ENCODE data around the gene IFNL3. TPM values are rescaled to one million over a fixed set of nuclear protein-coding genes. Genes with fewer than 3 reads are reported as not detected.
"Not testable (repeated sequence)": the region's sequence is repeated elsewhere in the genome, so short reads cannot be mapped to it uniquely, and the experiment has no call there.

IFNL3 gene
- total RNA-seq = not detected in 2 replicates

DNA sequence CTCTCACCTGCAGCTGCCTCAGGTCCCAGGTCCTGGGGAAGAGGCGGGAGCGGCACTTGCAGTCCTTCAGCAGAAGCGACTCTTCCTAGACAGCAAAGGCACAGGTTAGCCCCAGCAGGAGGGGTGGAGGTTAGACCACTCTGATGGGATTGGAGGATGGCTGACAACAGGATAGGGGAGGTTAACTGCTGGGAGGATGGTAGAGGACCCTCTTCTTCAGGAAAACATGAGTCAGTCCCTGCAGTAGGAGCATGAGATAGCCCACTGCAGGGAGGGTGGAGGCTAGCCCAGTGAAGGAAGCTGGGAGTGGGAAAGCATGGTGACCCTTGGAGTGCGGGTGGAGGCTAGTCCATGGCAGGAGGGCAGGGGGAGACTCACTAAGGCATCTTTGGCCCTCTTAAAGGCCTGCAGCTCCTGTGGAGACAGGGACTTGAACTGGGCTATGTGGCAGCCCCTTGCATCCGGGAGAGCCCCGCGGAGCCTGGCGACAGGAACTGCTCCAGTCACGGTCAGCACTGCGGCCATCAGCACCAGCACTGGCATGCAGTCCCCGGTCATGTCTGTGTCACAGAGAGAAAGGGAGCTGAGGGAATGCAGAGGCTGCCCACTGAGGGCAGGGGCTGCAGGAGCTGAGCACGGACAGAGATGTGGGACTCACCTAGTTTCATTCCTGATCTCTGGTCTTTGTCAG is at the start of gene IFNL3:
Gene IFNL3, minus strand, starts transcription at position 597 of the 691 bp plus-strand sequence. Its CDS starts 39 bp downstream, at position 558.
- DNase-seq (ENCODE audit: low read depth in 2 of 2) = not testable (repeated sequence)

DNA sequence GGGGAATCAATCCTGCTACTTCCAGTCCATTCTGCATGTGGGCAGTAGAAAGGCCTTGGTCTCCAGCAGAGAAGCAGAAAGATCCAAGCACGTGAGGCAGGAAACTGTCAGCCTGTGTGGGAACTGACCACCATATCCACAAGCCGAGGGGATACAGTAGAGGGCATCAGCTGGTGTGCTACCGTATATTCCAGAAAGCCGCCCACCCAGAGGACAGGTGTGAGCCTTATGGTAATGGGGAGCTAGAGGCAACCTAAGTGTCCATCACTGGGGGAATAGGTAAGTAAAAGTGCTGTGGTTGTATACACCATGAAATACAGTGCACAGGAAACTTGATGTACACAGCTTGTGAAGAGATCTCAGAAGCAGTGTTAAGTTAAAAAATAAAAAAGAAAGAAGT is 48.6 kb upstream of the IFNL3 start:
- DNase-seq (ENCODE audit: low read depth in 2 of 2) = no peak

DNA sequence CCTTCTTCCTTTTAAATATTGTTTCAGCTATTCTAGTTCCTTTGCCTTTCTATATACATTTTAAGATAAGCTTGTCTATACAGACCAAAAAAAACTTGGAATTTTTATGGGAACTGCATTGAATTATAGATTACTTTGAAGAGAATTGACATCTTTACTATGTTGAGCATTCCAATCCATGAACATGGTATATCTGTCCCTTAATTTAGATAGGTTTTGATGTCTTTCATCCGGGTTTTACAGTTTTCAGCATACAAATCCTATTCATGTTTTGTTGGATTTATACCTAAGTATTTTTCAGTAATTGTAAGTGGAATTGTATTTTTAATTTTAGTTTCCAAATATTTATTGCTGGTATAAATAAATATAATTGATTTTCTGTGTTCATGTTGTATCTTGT is 39.2 kb upstream of the IFNL3 start:
- no peak for DNase-seq (ENCODE audit: low read depth in 2 of 2)

DNA sequence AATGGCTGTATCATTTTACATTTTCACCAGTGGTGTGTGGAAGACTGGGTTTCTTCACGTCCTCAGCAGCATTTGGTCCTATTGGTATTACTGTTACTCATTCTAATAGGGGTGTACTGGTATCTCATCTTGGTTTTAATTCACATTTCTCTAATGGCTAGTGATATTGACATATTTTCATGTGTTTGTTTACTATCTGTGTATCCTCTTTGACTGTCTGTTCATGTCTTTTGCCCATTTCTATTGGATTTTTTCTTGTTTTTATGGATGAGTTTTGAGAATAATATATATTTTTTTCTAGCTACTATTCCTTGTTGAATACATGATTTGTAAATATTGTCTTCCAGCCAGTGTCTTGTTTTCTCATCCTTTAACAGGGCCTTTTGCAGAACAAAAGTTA is 37.2 kb upstream of the IFNL3 start:
- no peak for DNase-seq (ENCODE audit: low read depth in 2 of 2)

DNA sequence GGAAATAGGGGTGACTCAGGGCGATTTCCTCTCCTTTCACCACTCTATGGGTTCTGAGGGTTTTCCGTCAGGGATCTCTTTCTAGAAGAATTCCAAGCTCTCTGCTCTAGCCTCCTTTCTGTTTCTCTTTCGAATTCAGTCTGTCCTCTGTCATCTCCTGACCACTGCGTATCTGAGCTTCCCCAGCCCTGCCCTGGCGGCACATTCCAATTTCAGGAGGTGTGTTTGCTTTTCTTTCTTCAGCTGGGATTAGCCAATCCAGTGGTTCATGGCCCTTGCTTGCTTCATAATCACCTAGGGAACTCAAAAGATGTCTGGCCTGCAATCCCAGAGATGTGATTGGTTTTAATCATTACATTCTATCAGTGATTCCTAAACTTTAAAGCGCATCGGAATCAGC is 32.8 kb upstream of the IFNL3 start:
- DNase-seq (ENCODE audit: low read depth in 2 of 2) = no peak

DNA sequence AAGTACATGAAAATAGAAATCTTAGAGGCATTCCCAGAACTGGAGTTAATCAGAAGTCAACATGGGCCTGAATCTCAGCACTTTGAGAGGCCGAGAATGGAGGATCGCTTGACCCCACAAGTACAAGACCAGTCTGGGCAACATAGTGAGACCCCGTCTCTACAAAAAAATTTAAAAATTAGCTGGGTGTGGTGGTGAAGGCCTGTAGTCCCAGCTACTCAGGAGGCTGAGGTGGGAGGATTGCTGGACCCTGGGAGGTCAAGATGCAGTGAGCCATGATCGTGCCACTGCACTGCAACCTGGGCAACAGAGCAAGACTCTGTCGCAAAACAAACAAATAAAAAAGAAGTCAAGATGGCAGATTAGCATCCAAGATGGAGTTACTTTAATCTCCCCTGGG is 31.9 kb upstream of the IFNL3 start:
- DNase-seq (ENCODE audit: low read depth in 2 of 2) = no peak

DNA sequence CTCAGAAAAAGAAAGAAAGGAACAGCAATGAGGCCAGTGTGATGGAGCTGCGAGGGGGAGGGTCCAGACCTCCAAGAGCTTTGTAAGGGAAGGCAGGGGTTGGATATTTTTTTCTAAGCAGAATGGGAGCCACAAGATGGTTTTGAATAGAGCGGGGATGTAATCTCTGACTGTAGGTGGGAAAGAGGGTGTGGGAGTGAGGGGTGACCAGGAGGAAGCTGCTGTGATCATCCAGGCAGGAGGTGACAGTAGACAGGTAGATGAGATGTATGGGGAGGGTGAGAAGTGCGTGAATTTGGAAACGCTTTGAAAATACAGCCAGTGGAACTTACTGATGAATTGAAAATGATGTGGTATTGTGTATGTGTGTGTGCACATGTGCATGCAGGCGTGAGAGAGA is 30.8 kb upstream of the IFNL3 start:
- no peak for DNase-seq (ENCODE audit: low read depth in 2 of 2)

DNA sequence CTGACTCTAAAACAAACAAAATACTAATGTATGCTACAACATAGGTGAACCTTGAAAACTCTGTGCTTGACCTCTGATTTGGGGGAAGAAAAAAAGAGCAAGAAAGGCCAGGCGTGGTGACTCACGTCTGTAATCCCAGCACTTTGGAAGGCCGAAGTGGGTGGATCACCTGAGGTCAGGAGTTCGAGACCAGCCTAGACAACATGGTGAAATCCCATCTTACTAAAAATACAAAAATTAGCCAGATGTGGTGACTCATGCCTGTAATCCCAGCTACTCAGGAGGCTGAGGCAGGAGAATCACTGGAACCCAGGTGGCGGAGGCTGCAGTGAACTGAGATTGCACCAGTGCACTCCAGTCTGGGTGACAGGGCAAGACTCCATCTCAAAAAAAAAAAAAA is 29.1 kb upstream of the IFNL3 start:
- not testable (repeated sequence) for DNase-seq (ENCODE audit: low read depth in 2 of 2)

DNA sequence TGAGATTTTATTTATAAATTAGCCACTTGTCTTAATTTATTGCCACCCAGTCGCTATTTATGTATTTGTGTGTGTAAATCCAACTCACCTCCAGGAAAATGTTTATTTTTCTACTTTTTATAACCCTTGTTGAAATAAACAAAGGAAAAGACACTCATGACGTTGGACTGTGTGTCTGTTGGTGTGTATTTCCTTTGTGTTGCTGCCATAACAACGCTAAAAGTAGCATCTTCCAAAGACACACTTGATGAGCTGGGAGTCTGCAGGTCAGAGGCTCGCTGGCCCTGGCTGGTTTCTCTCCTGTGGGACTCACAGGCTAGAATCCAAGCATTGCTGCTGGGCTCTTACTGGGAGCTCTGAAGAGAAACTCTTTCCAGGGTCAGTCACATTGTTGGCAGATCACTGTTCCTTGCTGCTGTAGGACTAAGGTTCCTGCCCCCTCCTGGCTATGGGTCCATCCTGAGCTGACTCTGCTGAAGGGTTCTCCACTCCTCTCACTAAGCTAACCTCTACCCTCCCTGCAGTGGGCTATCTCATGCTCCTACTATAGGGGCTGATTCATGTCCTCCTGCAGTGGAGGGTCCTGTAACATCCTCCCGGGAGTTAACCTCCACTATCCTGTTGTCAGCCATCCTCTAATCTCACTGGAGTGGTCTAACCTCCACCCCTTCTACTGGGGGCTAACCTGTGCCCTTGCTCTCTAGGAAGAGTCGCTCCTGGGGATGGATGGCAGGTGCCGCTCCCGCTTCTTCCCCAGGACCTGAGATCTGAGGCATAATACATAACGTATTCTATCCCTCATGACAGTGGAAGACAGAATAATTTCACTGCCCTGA is 25.4 kb upstream of the IFNL3 start:
- no peak for DNase-seq (ENCODE audit: low read depth in 2 of 2)

DNA sequence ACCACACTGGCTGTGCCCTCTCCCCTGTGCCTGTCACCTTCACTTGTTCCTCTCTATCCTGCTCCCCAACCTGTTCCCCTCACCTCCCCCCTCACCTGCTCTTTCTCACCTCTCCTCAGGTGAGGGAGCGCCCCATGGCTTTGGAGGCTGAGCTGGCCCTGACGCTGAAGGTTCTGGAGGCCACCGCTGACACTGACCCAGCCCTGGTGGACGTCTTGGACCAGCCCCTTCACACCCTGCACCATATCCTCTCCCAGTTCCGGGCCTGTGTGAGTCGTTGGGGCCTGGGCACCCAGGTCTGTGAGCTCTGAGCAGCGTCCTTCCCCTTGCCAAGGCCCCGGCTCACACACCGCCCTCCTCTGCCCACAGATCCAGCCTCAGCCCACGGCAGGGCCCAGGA is 24.6 kb upstream of the IFNL3 start:
- not testable (repeated sequence) for DNase-seq (ENCODE audit: low read depth in 2 of 2)

DNA sequence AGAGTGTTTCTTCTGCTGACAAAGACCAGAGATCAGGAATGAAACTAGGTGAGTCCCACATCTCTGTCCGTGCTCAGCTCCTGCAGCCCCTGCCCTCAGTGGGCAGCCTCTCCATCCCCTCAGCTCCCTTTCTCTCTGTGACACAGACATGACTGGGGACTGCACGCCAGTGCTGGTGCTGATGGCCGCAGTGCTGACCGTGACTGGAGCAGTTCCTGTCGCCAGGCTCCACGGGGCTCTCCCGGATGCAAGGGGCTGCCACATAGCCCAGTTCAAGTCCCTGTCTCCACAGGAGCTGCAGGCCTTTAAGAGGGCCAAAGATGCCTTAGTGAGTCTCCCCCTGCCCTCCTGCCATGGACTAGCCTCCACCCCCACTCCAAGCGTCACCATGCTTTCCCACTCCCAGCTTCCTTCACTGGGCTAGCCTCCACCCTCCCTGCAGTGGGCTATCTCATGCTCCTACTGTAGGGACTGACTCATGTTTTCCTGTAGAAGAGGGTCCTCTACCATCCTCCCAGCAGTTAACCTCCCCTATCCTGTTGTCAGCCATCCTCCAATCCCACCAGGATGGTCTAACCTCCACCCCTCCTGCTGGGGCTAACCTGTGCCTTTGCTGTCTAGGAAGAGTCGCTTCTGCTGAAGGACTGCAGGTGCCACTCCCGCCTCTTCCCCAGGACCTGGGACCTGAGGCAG is 23.9 kb upstream of the IFNL3 start:
- DNase-seq (ENCODE audit: low read depth in 2 of 2) = not testable (repeated sequence)

DNA sequence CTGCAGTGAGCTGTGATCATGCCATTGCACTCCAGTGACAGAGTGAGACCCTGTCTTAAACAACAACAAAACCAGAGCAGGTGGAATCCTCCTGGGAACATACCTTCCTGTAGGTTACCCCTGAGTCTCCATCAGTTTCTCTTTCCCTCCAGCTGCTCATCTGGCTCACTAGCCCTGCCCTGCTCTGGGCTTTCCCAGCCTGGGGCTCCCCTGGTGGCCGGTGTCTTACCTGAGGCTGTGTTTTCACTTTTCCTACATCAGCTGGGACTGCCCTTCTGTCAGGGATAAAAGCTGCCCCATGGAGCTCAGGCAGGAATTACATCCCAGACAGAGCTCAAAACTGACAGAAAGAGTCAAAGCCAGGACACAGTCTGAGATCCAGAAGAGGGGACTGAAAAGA is 23.3 kb upstream of the IFNL3 start, which contains the start of gene IFNL2:
Gene IFNL2, plus strand, starts transcription at position 312 of the 400 bp plus-strand sequence. CDS start 173 bp downstream, outside the sequence.
- DNase-seq (ENCODE audit: low read depth in 2 of 2) = not testable (repeated sequence)

DNA sequence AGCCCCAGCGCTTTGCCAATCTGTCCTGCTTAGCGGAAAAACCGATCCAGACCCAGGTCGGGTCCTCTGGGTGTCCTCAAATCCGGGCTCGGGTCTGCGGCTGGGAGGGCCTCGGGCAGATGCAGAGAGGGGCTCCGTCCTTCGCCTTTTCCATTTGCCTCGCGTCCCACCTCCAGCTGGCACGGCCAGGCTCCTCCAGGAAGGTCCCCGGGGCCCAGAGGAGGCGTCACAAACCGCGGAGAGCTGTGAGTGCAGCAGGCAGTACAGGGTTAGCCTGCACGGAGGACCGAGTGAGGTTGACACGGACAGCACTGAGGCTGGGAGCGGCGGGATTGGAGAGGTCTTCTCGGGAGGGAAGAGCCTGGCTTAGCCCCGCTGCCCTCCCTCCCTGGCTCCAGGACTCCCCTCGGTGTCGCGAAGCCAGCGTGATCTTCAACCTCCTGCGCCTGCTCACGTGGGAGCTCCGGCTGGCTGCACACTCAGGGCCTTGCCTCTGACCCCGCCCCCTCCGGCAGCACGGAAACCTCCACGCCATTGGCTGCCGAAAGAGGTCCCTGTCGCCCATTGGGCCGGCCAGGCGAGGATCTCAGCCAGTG is 20.6 kb upstream of the IFNL3 start:
- no peak for DNase-seq (ENCODE audit: low read depth in 2 of 2)

DNA sequence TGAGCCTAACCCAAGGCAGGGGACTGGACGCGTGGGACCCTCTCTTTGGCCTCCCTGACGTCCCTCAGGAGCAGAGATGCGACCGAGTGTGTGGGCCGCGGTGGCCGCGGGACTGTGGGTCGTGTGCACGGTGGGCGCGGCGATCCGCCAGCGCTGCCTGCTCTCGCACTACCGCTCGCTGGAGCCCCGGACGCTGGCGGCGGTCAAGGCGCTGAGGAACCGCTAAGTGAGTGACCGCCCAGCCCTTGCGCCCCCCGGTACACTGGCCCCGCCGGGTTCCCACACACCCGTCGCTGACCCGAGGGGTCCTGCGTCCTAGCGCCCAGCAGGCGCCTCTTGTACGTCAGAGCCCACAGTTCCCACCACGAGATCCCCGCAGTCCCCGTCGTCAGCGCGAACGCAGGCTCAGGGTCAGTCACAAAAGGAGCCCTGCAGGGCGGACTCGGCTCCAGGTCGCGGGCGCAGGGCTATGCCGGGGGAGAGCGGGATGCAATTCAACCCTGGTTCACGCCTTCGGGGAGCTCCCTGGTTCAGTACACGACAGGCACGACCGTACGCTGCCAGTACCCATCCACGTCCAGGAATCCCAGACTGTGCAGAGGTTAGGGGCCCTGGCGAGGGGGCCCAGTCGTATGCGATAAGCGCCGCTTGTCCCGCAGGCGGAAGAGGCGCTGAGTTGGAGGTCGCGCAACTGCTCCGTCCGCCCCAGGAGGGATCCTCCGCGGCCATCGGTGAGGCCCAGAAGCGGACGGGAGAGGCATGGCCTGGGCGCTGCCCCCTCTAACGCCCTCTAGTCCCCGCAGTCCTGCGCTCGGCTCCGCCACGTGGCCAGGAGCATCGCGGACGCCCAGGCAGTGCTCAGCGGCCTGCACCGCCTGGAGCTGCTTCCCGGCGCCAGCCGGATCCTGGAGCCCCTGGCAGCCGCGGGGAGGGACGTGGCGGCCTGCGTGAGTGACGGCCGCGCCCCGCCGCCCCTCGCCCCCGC is 19.8 kb upstream of the IFNL3 start:
- no peak for DNase-seq (ENCODE audit: low read depth in 2 of 2)

DNA sequence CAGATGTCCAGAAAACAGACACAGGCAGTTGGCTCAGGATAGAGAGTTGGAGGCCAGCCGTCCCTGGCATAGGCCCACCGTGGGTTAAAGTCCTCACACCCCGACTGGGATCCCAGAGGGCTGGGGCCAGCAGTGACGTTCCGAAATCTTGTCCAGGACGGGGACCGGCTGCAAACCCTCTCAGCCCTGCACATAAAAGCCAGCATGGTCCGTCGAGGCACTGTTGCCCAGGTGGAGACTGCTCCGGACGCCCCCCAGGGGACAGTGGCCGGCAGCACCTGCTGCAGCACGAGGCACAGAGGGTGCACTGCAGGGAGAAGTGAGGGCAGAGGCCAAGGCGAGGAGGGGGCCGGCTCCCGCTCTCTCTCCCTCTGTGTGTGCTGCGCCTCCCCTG is 19.1 kb upstream of the IFNL3 start:
- no peak for DNase-seq (ENCODE audit: low read depth in 2 of 2)

DNA sequence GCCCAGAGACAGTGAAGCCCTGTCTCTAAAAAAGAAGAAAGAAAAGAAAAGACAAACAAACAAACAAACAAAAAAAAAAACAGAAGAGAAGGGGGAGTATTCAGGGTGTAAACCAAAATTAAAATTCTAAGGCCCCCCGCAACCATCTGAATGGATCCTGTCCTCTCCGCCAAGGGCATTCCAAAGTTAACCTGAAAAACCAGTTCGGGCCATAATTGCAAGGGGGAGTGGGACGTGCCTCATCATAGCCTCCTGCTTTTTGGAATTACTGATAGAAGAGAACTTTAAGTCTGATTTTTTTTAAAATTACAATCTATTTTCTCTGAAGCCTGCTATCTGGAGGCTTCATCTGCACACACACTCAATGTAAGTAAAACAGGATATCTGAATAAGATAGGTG is 17.7 kb upstream of the IFNL3 start:
- DNase-seq (ENCODE audit: low read depth in 2 of 2) = no peak

DNA sequence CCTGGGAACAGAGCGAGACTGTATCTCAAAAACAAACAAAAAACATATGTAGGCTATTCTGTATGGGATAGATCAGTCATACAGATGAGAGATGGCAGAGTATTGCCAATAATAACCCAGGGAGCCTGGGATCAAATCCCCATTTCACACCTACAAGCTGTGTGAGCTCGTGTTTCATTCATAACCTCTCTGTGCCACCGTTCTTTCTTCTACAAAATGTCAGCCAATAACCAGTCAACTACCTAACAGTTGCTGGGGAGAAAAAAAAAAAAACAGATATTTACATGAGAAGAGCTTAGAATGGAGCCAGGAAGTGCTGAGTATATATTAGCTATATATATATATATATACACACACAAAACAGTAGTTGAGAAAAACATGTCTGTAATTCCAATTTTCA is 16.9 kb upstream of the IFNL3 start:
- DNase-seq (ENCODE audit: low read depth in 2 of 2) = no peak

DNA sequence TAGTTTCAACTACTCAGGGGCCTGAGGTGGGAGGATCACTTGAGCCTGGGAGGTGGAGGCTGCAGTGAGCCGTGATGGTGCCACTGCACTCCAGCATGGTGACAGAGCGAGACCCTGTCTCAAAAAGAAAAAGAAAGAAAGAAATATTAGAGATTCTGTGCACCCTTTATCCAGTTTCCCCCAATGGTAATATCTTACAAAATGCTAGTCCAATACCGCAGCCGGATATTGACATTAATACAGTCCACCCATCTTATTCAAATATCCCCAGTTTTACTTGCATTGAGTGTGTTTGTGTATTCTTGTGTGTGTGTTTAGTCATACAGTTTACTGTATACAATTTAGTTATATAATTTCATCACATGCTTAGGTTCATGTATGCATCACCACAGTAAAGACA is 12.4 kb upstream of the IFNL3 start:
- DNase-seq (ENCODE audit: low read depth in 2 of 2) = no peak

DNA sequence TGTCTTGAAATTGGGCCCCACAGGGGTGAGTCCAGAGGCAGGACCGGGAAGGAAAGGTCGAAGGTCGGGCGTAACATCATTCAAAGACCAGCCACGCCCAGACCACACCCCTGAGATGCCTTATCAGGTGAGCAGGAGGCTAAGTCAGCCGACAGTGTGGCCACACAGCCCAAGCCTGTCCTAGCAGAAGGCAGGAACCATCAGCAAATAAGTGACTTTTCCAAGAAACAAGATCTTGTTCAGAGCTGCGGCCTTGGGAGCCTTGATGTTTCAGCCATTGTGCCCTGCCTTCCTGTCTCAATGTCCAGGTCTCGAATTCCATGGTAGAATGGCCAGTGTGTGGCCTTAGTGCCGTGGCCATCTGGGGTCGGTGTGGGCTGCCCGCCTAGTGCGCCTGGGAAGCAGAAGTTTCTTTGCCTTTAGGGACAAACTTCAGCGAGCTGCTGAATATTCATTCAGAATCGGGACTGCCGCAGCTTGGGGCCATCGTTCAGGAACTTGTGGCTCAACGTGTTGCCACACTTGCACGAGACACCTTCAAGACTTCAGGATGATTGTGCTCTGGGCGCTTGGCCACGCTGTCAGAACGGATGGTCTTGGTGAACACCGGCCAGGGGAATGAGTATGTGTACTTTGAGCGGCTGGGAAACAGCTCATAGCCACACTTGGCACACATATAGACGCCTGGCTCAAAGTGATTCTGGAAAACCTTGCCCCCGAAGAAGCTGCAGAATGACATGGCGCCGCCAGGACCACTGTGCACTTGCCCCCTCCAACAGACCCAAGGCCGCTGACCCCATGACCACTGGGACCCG is 9.9 kb upstream of the IFNL3 start:
- DNase-seq (ENCODE audit: low read depth in 2 of 2) = no peak

All from dermis microvascular lymphatic vessel endothelial cell (primary cell).